H1 (cell line): ENCODE measurements around the gene MFNG. TPM values are rescaled to one million over a fixed set of nuclear protein-coding genes. Genes with fewer than 3 reads are reported as not detected.

Experiments used
- CTCF ChIA-PET: fragments of 300-600 bp; sonication (Branson Sonifier 250); formaldehyde crosslinking; loops from one replicate; lab custom pipeline; 2021; ENCODE audit not compliant: partially characterized antibody; lab: Charles Lee
- POLR2A ChIA-PET: fragments of 300-600 bp; sonication (Branson Sonifier 250); formaldehyde crosslinking; loops from one replicate; lab custom pipeline; 2021; ENCODE audit warnings: inconsistent platforms; ENCODE audit not compliant: partially characterized antibody; lab: Charles Lee
- DNase-seq, 2 experiments: peaks; one replicate each; pipeline versions ENCODE4 v3.0.0 to v3.0.0-alpha.2; 2010 to 2022; ENCODE audit warnings: low spot score in 2 of 2, low read depth in 1 of 2, mixed read lengths in 1 of 2
- FAIRE-seq: peaks from 2 replicates; lab custom pipeline; 2011; peaks lifted over from hg19 to GRCh38; lab: Jason Lieb, UNC
- H2AFZ ChIP-seq: 2 replicates; pipeline ENCODE4 v1.8.1; 2012; ENCODE audit warnings: low read length, inconsistent platforms
- H2AK5ac ChIP-seq: 2 replicates; pipeline ENCODE4 v1.6.1; 2013; ENCODE audit warnings: low read depth, low read length
- H2BK120ac ChIP-seq: replicated peaks from 2 replicates; pipeline ENCODE3; 2013; ENCODE audit warnings: low read depth, low read length, inconsistent platforms
- H2BK12ac ChIP-seq: 2 replicates; pipeline ENCODE4 v1.6.1; 2013; ENCODE audit warnings: low read depth, low read length
- H2BK15ac ChIP-seq: 2 replicates; pipeline ENCODE4 v1.6.1; 2013; ENCODE audit warnings: low read length
- H2BK20ac ChIP-seq: 2 replicates; pipeline ENCODE4 v1.6.1; 2013; ENCODE audit warnings: low read length
- H2BK5ac ChIP-seq: 2 replicates; pipeline ENCODE4 v1.6.1; 2013; ENCODE audit warnings: low read depth, low read length
- H3K14ac ChIP-seq: 2 replicates; pipeline ENCODE4 v1.6.1; 2013; ENCODE audit warnings: inconsistent platforms; ENCODE audit not compliant: insufficient read length
- H3K18ac ChIP-seq: 2 replicates; pipeline ENCODE4 v1.6.1; 2013; ENCODE audit warnings: low read length; ENCODE audit errors: extremely low read depth
- H3K23ac ChIP-seq: 2 replicates; pipeline ENCODE4 v1.6.1; 2013; ENCODE audit warnings: inconsistent platforms; ENCODE audit not compliant: insufficient read length
- H3K23me2 ChIP-seq: 2 replicates; pipeline ENCODE4 v1.6.1; 2013; ENCODE audit warnings: low read depth, low read length
- H3K27ac ChIP-seq: 2 replicates; pipeline ENCODE4 v1.6.1; 2011; ENCODE audit warnings: low read depth, low read length, inconsistent platforms
- H3K27me3 ChIP-seq, 4 experiments: replicated peaks in 1 of 4; 1 replicate in 1 of 4; 2 replicates in 3 of 4; pipeline versions ENCODE4 v1.6.1 to v1.8.1; 2011 to 2013; ENCODE audit warnings: low read length in 3 of 4, mild to moderate bottlenecking in 3 of 4, inconsistent platforms in 2 of 4, mixed read lengths in 2 of 4, moderate library complexity in 1 of 4; ENCODE audit not compliant: control insufficient read depth in 3 of 4, insufficient read depth in 3 of 4; ENCODE audit errors: extremely low read depth in 1 of 4
- H3K36me3 ChIP-seq, 4 experiments: 2 replicates each; pipeline versions ENCODE4 v1.6.1 to v1.8.1; 2011 to 2013; ENCODE audit warnings: mild to moderate bottlenecking in 4 of 4, low read length in 3 of 4, moderate library complexity in 2 of 4, control low read depth in 1 of 4, inconsistent platforms in 1 of 4; ENCODE audit not compliant: insufficient read depth in 4 of 4, control insufficient read depth in 2 of 4
- H3K4ac ChIP-seq: replicated peaks from 2 replicates; pipeline ENCODE3; 2013; ENCODE audit warnings: low read length, low read depth, mixed read lengths, inconsistent platforms; ENCODE audit not compliant: insufficient read length
- H3K4me1 ChIP-seq, 4 experiments: replicated peaks in 1 of 4; 1 replicate in 1 of 4; 2 replicates in 3 of 4; pipeline versions ENCODE4 v1.6.1 to v1.8.1; 2011 to 2013; ENCODE audit warnings: low read length in 3 of 4, inconsistent platforms in 2 of 4, mixed read lengths in 1 of 4; ENCODE audit not compliant: insufficient read depth in 4 of 4, control insufficient read depth in 3 of 4
- H3K4me2 ChIP-seq, 2 experiments: 2 replicates each; pipeline versions ENCODE4 v1.6.1 to v1.8.1; 2011 to 2013; ENCODE audit warnings: low read depth in 2 of 2, low read length in 2 of 2, control low read depth in 1 of 2, inconsistent platforms in 1 of 2, mild to moderate bottlenecking in 1 of 2; ENCODE audit not compliant: insufficient read depth in 1 of 2
- H3K4me3 ChIP-seq, 4 experiments: fragments of 200-600, 300-600 bp in 1 of 4; sonication (generic), shearing (Covaris generic), sonication (Bioruptor Twin) in 1 of 4; 2 replicates each; pipeline versions ENCODE4 v1.5.1 to v1.8.1; 2011 to 2016; ENCODE audit warnings: low read length in 4 of 4, low read depth in 3 of 4, control low read depth in 2 of 4, inconsistent platforms in 2 of 4, mild to moderate bottlenecking in 2 of 4, mixed read lengths in 1 of 4, moderate library complexity in 1 of 4; ENCODE audit not compliant: insufficient read depth in 2 of 4; ENCODE audit errors: extremely low read depth in 1 of 4
- H3K56ac ChIP-seq: replicated peaks from 2 replicates; pipeline ENCODE3; 2013; ENCODE audit warnings: low read depth, mild to moderate bottlenecking, mixed read lengths, low read length, inconsistent platforms; ENCODE audit not compliant: insufficient read length
- H3K79me1 ChIP-seq: 2 replicates; pipeline ENCODE4 v1.6.1; 2013; ENCODE audit warnings: low read depth, low read length, control low read depth
- H3K79me2 ChIP-seq, 2 experiments: 2 replicates each; pipeline versions ENCODE4 v1.6.1 to v1.8.1; 2012 to 2013; ENCODE audit warnings: low read length in 2 of 2, mild to moderate bottlenecking in 2 of 2, inconsistent platforms in 1 of 2; ENCODE audit not compliant: insufficient read depth in 2 of 2, control insufficient read depth in 1 of 2
- H3K9ac ChIP-seq, 4 experiments: replicated peaks in 1 of 4; 1 replicate in 1 of 4; 2 replicates in 3 of 4; pipeline versions ENCODE4 v1.6.1 to v1.8.1; 2011 to 2013; ENCODE audit warnings: low read depth in 3 of 4, low read length in 3 of 4, control low read depth in 2 of 4, mild to moderate bottlenecking in 2 of 4, moderate library complexity in 2 of 4, inconsistent platforms in 1 of 4; ENCODE audit errors: extremely low read depth in 1 of 4
- H3K9me3 ChIP-seq, 2 experiments: 2 replicates each; pipeline versions ENCODE4 v1.6.1 to v1.8.1; 2012 to 2013; ENCODE audit warnings: mild to moderate bottlenecking in 2 of 2, moderate library complexity in 2 of 2, control low read depth in 1 of 2, inconsistent platforms in 1 of 2, low read depth in 1 of 2, low read length in 1 of 2, mixed read lengths in 1 of 2; ENCODE audit not compliant: insufficient read depth in 2 of 2
- H4K20me1 ChIP-seq, 2 experiments: replicated peaks in 1 of 2; 2 replicates each; pipeline versions ENCODE3 to v1.8.1; 2011 to 2013; ENCODE audit warnings: inconsistent platforms in 2 of 2, low read length in 2 of 2, mild to moderate bottlenecking in 1 of 2; ENCODE audit not compliant: insufficient read depth in 2 of 2, control insufficient read depth in 1 of 2
- H4K5ac ChIP-seq: 2 replicates; pipeline ENCODE4 v1.6.1; 2013; ENCODE audit warnings: low read length, low read depth, mixed read lengths, inconsistent platforms; ENCODE audit not compliant: insufficient read length
- H4K8ac ChIP-seq: 2 replicates; pipeline ENCODE4 v1.8.0; 2013; ENCODE audit warnings: mild to moderate bottlenecking, moderate library complexity, low read length, inconsistent platforms; ENCODE audit not compliant: insufficient read depth; ENCODE audit errors: extremely low read depth
- H4K91ac ChIP-seq: replicated peaks from 2 replicates; pipeline ENCODE3; 2013; ENCODE audit warnings: low read length, mixed read lengths, inconsistent platforms; ENCODE audit not compliant: insufficient read length
- ASH2L ChIP-seq: fragments of 200-600, 300-600 bp; sonication (generic); IDR thresholded peaks from one replicate; pipeline ENCODE4 v1.7.1; 2017; ENCODE audit warnings: low read length
- CBX5 ChIP-seq: fragments of 300-800, 300-1000 bp; sonication (generic); IDR thresholded peaks from 2 replicates; pipeline ENCODE4 v1.7.1; 2016; ENCODE audit warnings: antibody characterized with exemption, low read length, low read depth
- EP300 ChIP-seq, 2 experiments: IDR thresholded peaks; 1 replicate in 1 of 2; 2 replicates in 1 of 2; pipeline ENCODE4 v1.6.1; 2011 to 2012; ENCODE audit warnings: low read depth in 2 of 2, low read length in 2 of 2, mild to moderate bottlenecking in 2 of 2, borderline replicate concordance in 1 of 2, inconsistent platforms in 1 of 2, moderate library complexity in 1 of 2
- GABPA ChIP-seq: IDR thresholded peaks from 2 replicates; pipeline ENCODE4 v1.6.1; 2011; ENCODE audit warnings: mild to moderate bottlenecking, low read length, moderate library complexity, borderline replicate concordance; ENCODE audit not compliant: insufficient read depth
- KDM5A ChIP-seq: fragments of 200-600 bp; IDR thresholded peaks from 2 replicates; pipeline ENCODE4 v1.7.1; 2012; ENCODE audit warnings: mild to moderate bottlenecking, low read length, inconsistent platforms, mixed read lengths
- RNF2 ChIP-seq: fragments of 200-900, 300-1000 bp; sonication (generic); IDR thresholded peaks from 2 replicates; pipeline ENCODE4 v1.7.1; 2016; ENCODE audit warnings: borderline replicate concordance, low read depth, mild to moderate bottlenecking, antibody characterized with exemption, low read length; ENCODE audit not compliant: poor library complexity, severe bottlenecking; ENCODE audit errors: missing control alignments
- SIN3A ChIP-seq, 2 experiments: IDR thresholded peaks in 1 of 2; conservative IDR thresholded peaks in 1 of 2; 2 replicates each; pipeline ENCODE4 v1.6.1; 2011 to 2012; ENCODE audit warnings: low read length in 2 of 2, improper control_type of control experiment in 1 of 2, low read depth in 1 of 2, mild to moderate bottlenecking in 1 of 2
- TBP ChIP-seq: IDR thresholded peaks from 2 replicates; pipeline ENCODE4 v1.6.1; 2011; ENCODE audit warnings: low read depth, low read length, improper control_type of control experiment
- WGBS, 2 experiments: shearing (Covaris generic) in 1 of 2; methylation state at CpG; one replicate each; pipeline versions ENCODE4 v1.1.6 to v1.1.7; 2013 to 2015; ENCODE audit warnings: low lambda C conversion rate in 2 of 2, mixed read lengths in 2 of 2, inconsistent platforms in 1 of 2, low coverage in 1 of 2, missing lambda C conversion rate in 1 of 2; ENCODE audit not compliant: insufficient replicate concordance in 2 of 2, insufficient coverage in 1 of 2, insufficient read length in 1 of 2; ENCODE audit errors: extremely low coverage in 1 of 2, missing lambda C conversion rate in 1 of 2; 5-methylcytosine and 5-hydroxymethylcytosine counted together
- polyA plus RNA-seq, 7 experiments: library from polyadenylated mRNA; depleted of rRNA in 3 of 7; stranded (reverse) in 5 of 7; unstranded in 2 of 7; fragments of >200 nt in 5 of 7; fragments of 200-250 nt in 2 of 7; gene quantifications; 1 replicate in 5 of 7; 2 replicates in 1 of 7; 4 replicates in 1 of 7; pipeline versions ENCODE4 v1.2.1 to v1.2.3, GENCODE V29; 2011 to 2013; ENCODE audit warnings: missing spikeins in 2 of 7, mixed read lengths in 2 of 7
- total RNA-seq: library from RNA; stranded (reverse); fragmentation: NEBNext Ultra II Directional; extraction: Animal tissue kit (Norgen Biotek cat#: 25700); gene quantifications from 2 replicates; pipeline ENCODE4 v1.2.1, GENCODE V29; 2021
- TF ChIP-seq, protein P1 (sequence below): IDR thresholded peaks from 2 replicates; pipeline ENCODE4 v1.6.1; 2011; ENCODE audit warnings: low read length, improper control_type of control experiment

Gene MFNG
- total and polyA plus RNA-seq, 2 of the 8 experiments (the other 6 are each of a cell fraction or from before 2014, with no cell fraction given): 1.7 to 5.5 TPM

GRCh38 chr22:37432708-37433054 lies 53.5 kb downstream of the MFNG start:
- no peak overlapping the region for H3K4ac ChIP-seq
- H4K20me1 ChIP-seq: peaks cover 1 to 4% of the 10 kb centered on the region in 2 experiments
- no peak overlapping the region for H2BK12ac ChIP-seq
- H3K27me3 ChIP-seq: peaks cover 11 to 13% (median 12%) of the 10 kb centered on the region in 4 experiments
- no peak overlapping the region for H3K9ac ChIP-seq
- no peak overlapping the region for H2AK5ac ChIP-seq
- H3K14ac ChIP-seq: no peak overlapping the region
- H3K36me3 ChIP-seq: no peaks in the 10 kb centered on the region
- H3K9me3 ChIP-seq: no peaks in the 10 kb centered on the region
- H3K27ac ChIP-seq: no peak overlapping the region
- H3K56ac ChIP-seq: no peak overlapping the region
- POLR2A ChIA-PET: no interaction called here
- H2BK5ac ChIP-seq: no peak overlapping the region
- CTCF ChIA-PET: interaction anchor here (0.7 to 5.2 kb wide), 5 partner anchors 9 to 110 kb away, joined by 3 to 56 read pairs (median 4); partner anchors contain the start of gene CARD10
- no peaks in the 10 kb centered on the region for H3K79me1 ChIP-seq
- H4K5ac ChIP-seq: no peak overlapping the region
- TF ChIP-seq TBP (no peak), ASH2L (no peak), GABPA (no peak), CBX5 (no peak), SIN3A (conservative IDR thresholded peaks at IDR 0.05 in 1 of 2, IDR thresholded peaks at IDR 0.05 in 1 of 2; ENCODE audit: low read depth in 1 of 2, low read length in 2 of 2) (no peak), RNF2 (no peak), EP300 (IDR thresholded peaks at IDR 0.05; ENCODE audit: borderline replicate concordance in 1 of 2, low read depth in 2 of 2, low read length in 2 of 2) (no peak), KDM5A (no peak)
- TF ChIP-seq, protein P1, sequence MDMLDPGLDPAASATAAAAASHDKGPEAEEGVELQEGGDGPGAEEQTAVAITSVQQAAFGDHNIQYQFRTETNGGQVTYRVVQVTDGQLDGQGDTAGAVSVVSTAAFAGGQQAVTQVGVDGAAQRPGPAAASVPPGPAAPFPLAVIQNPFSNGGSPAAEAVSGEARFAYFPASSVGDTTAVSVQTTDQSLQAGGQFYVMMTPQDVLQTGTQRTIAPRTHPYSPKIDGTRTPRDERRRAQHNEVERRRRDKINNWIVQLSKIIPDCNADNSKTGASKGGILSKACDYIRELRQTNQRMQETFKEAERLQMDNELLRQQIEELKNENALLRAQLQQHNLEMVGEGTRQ: no peak
- H3K23me2 ChIP-seq: no peaks in the 10 kb centered on the region; the same call in 1 of the 2 replicates
- H3K18ac ChIP-seq: no peak overlapping the region
- no peak overlapping the region for H3K4me3 ChIP-seq
- H2BK15ac ChIP-seq: no peak overlapping the region
- H3K4me2 ChIP-seq: no peak overlapping the region
- H3K4me1 ChIP-seq: peaks cover 0 to 7% (median 3%) of the 10 kb centered on the region in 4 experiments; a peak in 2 of 7 replicates
- FAIRE-seq (no peak), DNase-seq (no peak)
- no peak overlapping the region for H4K91ac ChIP-seq
- H2BK120ac ChIP-seq: no peak overlapping the region
- WGBS, 2 experiments: 100% methylated on average over 3 of the region's 3 CpGs; no CpG with 5 or more reads in 1 of the 2 experiments
- H2BK20ac ChIP-seq: no peak overlapping the region
- no peaks in the 10 kb centered on the region for H3K79me2 ChIP-seq
- no peak overlapping the region for H4K8ac ChIP-seq
- no peak overlapping the region for H2AFZ ChIP-seq
- H3K23ac ChIP-seq: no peak overlapping the region
